PC-9 (cell line): ENCODE results near the gene WWC2. TPM values are rescaled to one million over a fixed set of nuclear protein-coding genes. Genes with fewer than 3 reads are reported as not detected.
A peak's percentile ranks its signal among the peaks of the same experiment; 100 is the strongest.

Experiments used
- BruUV-seq: library from RNA; stranded (reverse); fragments of 400-500 nt; replicated peaks from 2 replicates; lab custom pipeline; 2021; lab: Mats Ljungman, UMichigan
- CTCF ChIA-PET: fragments of 300-600 bp; sonication (Branson Sonifier 250); formaldehyde crosslinking; loops from one replicate; lab custom pipeline; 2022; ENCODE audit warnings: antibody characterized with exemption; lab: Charles Lee
- POLR2A ChIA-PET: fragments of 300-600 bp; sonication (Branson Sonifier 250); formaldehyde crosslinking; loops from one replicate; lab custom pipeline; 2022; ENCODE audit warnings: antibody characterized with exemption; ENCODE audit not compliant: unreplicated experiment; lab: Charles Lee
- DNase-seq, 2 experiments: peaks; one replicate each; pipeline versions ENCODE4 v3.0.0 to v3.0.0-alpha.2; 2015 to 2022; ENCODE audit warnings: mixed read lengths in 1 of 2
- H2AFZ ChIP-seq: fragments of 200-600 bp; sonication (generic); 2 replicates; pipeline ENCODE4 v1.8.1; 2017; ENCODE audit warnings: antibody characterized with exemption
- H3F3A ChIP-seq: fragments of 200-600 bp; sonication (generic); 2 replicates; pipeline ENCODE4 v1.8.1; 2017; ENCODE audit warnings: antibody characterized with exemption, mild to moderate bottlenecking, low read depth; ENCODE audit not compliant: insufficient read depth
- H3K27ac ChIP-seq: fragments of 200-600 bp; sonication (generic); 2 replicates; pipeline ENCODE4 v1.6.1; 2016; ENCODE audit warnings: mixed run types
- H3K27me3 ChIP-seq: fragments of 200-600 bp; sonication (generic); 2 replicates; pipeline ENCODE4 v1.6.1; 2016; ENCODE audit warnings: low read depth, mixed run types; ENCODE audit not compliant: insufficient read depth
- H3K36me3 ChIP-seq: fragments of 200-600 bp; sonication (generic); 2 replicates; pipeline ENCODE4 v1.6.1; 2016; ENCODE audit warnings: low read depth, mixed run types
- H3K4me1 ChIP-seq: fragments of 200-600 bp; sonication (generic); replicated peaks from 2 replicates; pipeline ENCODE4 v1.6.1; 2016; ENCODE audit warnings: mixed run types; ENCODE audit not compliant: insufficient read depth
- H3K4me2 ChIP-seq: fragments of 200-600 bp; sonication (generic); 2 replicates; pipeline ENCODE4 v1.6.1; 2017; ENCODE audit warnings: mixed run types
- H3K4me3 ChIP-seq: fragments of 200-600 bp; sonication (generic); 2 replicates; pipeline ENCODE4 v1.6.1; 2016; ENCODE audit warnings: mixed run types
- H3K79me2 ChIP-seq: fragments of 200-600 bp; sonication (generic); 2 replicates; pipeline ENCODE4 v1.6.1; 2017; ENCODE audit warnings: low read depth, mixed run types
- H3K9me2 ChIP-seq: fragments of 200-600 bp; sonication (generic); 2 replicates; pipeline ENCODE4 v1.8.1; 2017; ENCODE audit warnings: mild to moderate bottlenecking; ENCODE audit not compliant: insufficient read depth
- H3K9me3 ChIP-seq: fragments of 200-600 bp; sonication (generic); 2 replicates; pipeline ENCODE4 v1.8.1; 2016; ENCODE audit warnings: low read depth; ENCODE audit not compliant: insufficient read depth
- H4K20me1 ChIP-seq: fragments of 200-600 bp; sonication (generic); 2 replicates; pipeline ENCODE4 v1.8.1; 2017; ENCODE audit not compliant: insufficient read depth
- CTCF ChIP-seq: fragments of 200-600 bp; sonication (generic); conservative IDR thresholded peaks from 2 replicates; pipeline ENCODE4 v1.6.1; 2017; ENCODE audit warnings: mixed run types, antibody characterized with exemption, mild to moderate bottlenecking, moderate library complexity
- EZH2 ChIP-seq: fragments of 200-600 bp; sonication (generic); IDR thresholded peaks from 2 replicates; pipeline ENCODE4 v1.8.0; 2017; ENCODE audit warnings: antibody characterized with exemption, low read depth
- intact Hi-C: fragments of 100-400 bp; cut with micrococcal nuclease; formaldehyde crosslinking; loops from one replicate; pipeline ENCODE4 v1.10.0; 2022; ENCODE audit not compliant: unreplicated experiment
- total RNA-seq: library from RNA; stranded (reverse); gene quantifications from 2 replicates; pipeline ENCODE4 v1.2.3, GENCODE V29; 2021

Gene WWC2
- total RNA-seq, 1 experiment from 2014 or later = 42.3 TPM

GRCh38 chr4:183353557-183353956, 254.5 kb downstream of the WWC2 start:
- no peak overlapping the region for H3K27ac ChIP-seq
- no peak for DNase-seq

GRCh38 chr4:183354219-183354618, 255.2 kb downstream of the WWC2 start:
- POLR2A ChIA-PET = no interaction called here
- Histone ChIP-seq H3K4me3 (no peak overlapping the region), H3K4me1 (no peaks in the 10 kb centered on the region), H3K4me2 (no peak overlapping the region), H3K27me3 (no peaks in the 10 kb centered on the region), H3F3A (no peaks in the 10 kb centered on the region), H3K9me2 (no peaks in the 10 kb centered on the region), H3K79me2 (no peaks in the 10 kb centered on the region), H3K36me3 (no peaks in the 10 kb centered on the region), H4K20me1 (no peaks in the 10 kb centered on the region), H3K27ac (no peak overlapping the region), H3K9me3 (no peaks in the 10 kb centered on the region), H2AFZ (no peak overlapping the region)
- CTCF ChIA-PET = no interaction called here
- intact Hi-C loops = no loop called here
- BruUV-seq = no TSS peak
- no peak for TF ChIP-seq CTCF
- TF ChIP-seq EZH2 = no peak
- no peak for DNase-seq

More at GRCh38 chr4:183353557-183353956, 254.5 kb downstream of the WWC2 start:
- TF ChIP-seq EZH2 = no peak
- no peak for TF ChIP-seq CTCF
- BruUV-seq = no TSS peak
- Histone ChIP-seq H3K4me1 (no peaks in the 10 kb centered on the region), H3K27me3 (no peaks in the 10 kb centered on the region), H3K9me3 (no peaks in the 10 kb centered on the region), H3K4me3 (no peak overlapping the region), H3F3A (no peaks in the 10 kb centered on the region), H3K36me3 (no peaks in the 10 kb centered on the region), H3K79me2 (no peaks in the 10 kb centered on the region), H3K4me2 (no peak overlapping the region), H4K20me1 (no peaks in the 10 kb centered on the region), H2AFZ (no peak overlapping the region), H3K9me2 (no peaks in the 10 kb centered on the region)
- ChIA-PET CTCF (no interaction called here), POLR2A (no interaction called here)
- intact Hi-C loops = no loop called here

GRCh38 chr4:183355405-183355804, 256.3 kb downstream of the WWC2 start:
- DNase-seq = peak in 1 of 2 experiments; percentile 47
- BruUV-seq = no TSS peak
- TF ChIP-seq EZH2 (no peak), CTCF (no peak)
- Histone ChIP-seq H3K9me2 (no peaks in the 10 kb centered on the region), H2AFZ (no peak overlapping the region), H3K4me2 (no peak overlapping the region), H3K27me3 (no peaks in the 10 kb centered on the region), H3K36me3 (no peaks in the 10 kb centered on the region), H3F3A (no peaks in the 10 kb centered on the region), H3K4me3 (no peak overlapping the region), H4K20me1 (no peaks in the 10 kb centered on the region), H3K9me3 (no peaks in the 10 kb centered on the region), H3K79me2 (no peaks in the 10 kb centered on the region), H3K27ac (no peak overlapping the region), H3K4me1 (no peaks in the 10 kb centered on the region)
- ChIA-PET CTCF (interaction anchor here (0.6 kb wide), 1 partner anchor 212 kb away, joined by 5 read pairs; no protein-coding TSS in a partner anchor), POLR2A (interaction anchor here (0.5 kb wide), 1 partner anchor 412 kb away, joined by 3 read pairs; no protein-coding TSS in a partner anchor)
- intact Hi-C loops = loop anchor here (1.0 kb wide), 1 partner anchor 22 kb away; no protein-coding TSS in a partner anchor
